IMR-90 (cell line): ENCODE results near the gene PANK2. TPM values are rescaled to one million over a fixed set of nuclear protein-coding genes. Genes with fewer than 3 reads are reported as not detected.

Experiments used
- ATAC-seq: fragments of 200-7000 bp; cut with Tn5 transposase; 2 replicates; pipeline ENCODE4 v1.9.1; 2020; ENCODE audit warnings: low read depth, mild to moderate bottlenecking, moderate library complexity
- BruUV-seq: library from RNA; stranded (reverse); fragments of 400-500 nt; replicated peaks from 2 replicates; lab custom pipeline; 2021; lab: Mats Ljungman, UMichigan
- CTCF ChIA-PET: fragments of 300-600 bp; formaldehyde crosslinking; extraction: SDS; loops from one replicate; lab custom pipeline; 2021; ENCODE audit warnings: antibody characterized with exemption; lab: Yijun Ruan, JAX
- POLR2A ChIA-PET: fragments of 300-600 bp; sonication (Branson Sonifier 250); formaldehyde crosslinking; loops from one replicate; lab custom pipeline; 2022; ENCODE audit warnings: antibody characterized with exemption; ENCODE audit not compliant: unreplicated experiment; lab: Charles Lee
- DNase-seq: peaks from one replicate; pipeline ENCODE4 v3.0.0; 2013
- H2AFZ ChIP-seq: replicated peaks from 2 replicates; pipeline ENCODE3; 2013; ENCODE audit warnings: low read length, mild to moderate bottlenecking; ENCODE audit not compliant: poor library complexity
- H2AK5ac ChIP-seq: 2 replicates; pipeline ENCODE4 v1.6.1; 2013; ENCODE audit warnings: low read depth, low read length, inconsistent platforms
- H2AK9ac ChIP-seq: replicated peaks from 2 replicates; pipeline ENCODE3; 2013; ENCODE audit warnings: mild to moderate bottlenecking, low read depth, low read length, moderate library complexity; ENCODE audit not compliant: poor library complexity
- H2BK120ac ChIP-seq: 2 replicates; pipeline ENCODE4 v1.6.1; 2013; ENCODE audit warnings: low read depth, low read length, inconsistent platforms
- H2BK15ac ChIP-seq: 3 replicates; pipeline ENCODE4 v1.6.1; 2013; ENCODE audit warnings: low read depth, low read length, inconsistent platforms
- H2BK20ac ChIP-seq: 2 replicates; pipeline ENCODE4 v1.6.1; 2013; ENCODE audit warnings: low read depth, mild to moderate bottlenecking, inconsistent platforms, low read length, moderate library complexity
- H2BK5ac ChIP-seq: 2 replicates; pipeline ENCODE4 v1.6.1; 2013; ENCODE audit warnings: mild to moderate bottlenecking, low read depth, low read length, inconsistent platforms; ENCODE audit not compliant: poor library complexity, severe bottlenecking
- H3K14ac ChIP-seq: replicated peaks from 2 replicates; pipeline ENCODE4 v1.6.1; 2013; ENCODE audit warnings: low read depth, low read length, inconsistent platforms
- H3K18ac ChIP-seq: 2 replicates; pipeline ENCODE4 v1.6.1; 2013; ENCODE audit warnings: low read depth, low read length, control low read depth
- H3K23ac ChIP-seq: 2 replicates; pipeline ENCODE4 v1.6.1; 2013; ENCODE audit warnings: low read depth, low read length, inconsistent platforms
- H3K27ac ChIP-seq: 2 replicates; pipeline ENCODE4 v1.5.1; 2013; ENCODE audit warnings: mild to moderate bottlenecking, control low read depth, low read length; ENCODE audit not compliant: insufficient read depth
- H3K27me3 ChIP-seq: 2 replicates; pipeline ENCODE4 v1.6.1; 2013; ENCODE audit warnings: low read length; ENCODE audit not compliant: control insufficient read depth, insufficient read depth
- H3K36me3 ChIP-seq: 2 replicates; pipeline ENCODE4 v1.6.1; 2013; ENCODE audit warnings: low read length, mixed read lengths; ENCODE audit not compliant: control insufficient read depth, insufficient read depth
- H3K4ac ChIP-seq: 2 replicates; pipeline ENCODE4 v1.6.1; 2013; ENCODE audit warnings: low read depth, low read length, inconsistent platforms
- H3K4me1 ChIP-seq: 2 replicates; pipeline ENCODE4 v1.6.1; 2013; ENCODE audit warnings: low read length, mixed read lengths; ENCODE audit not compliant: control insufficient read depth, insufficient read depth
- H3K4me2 ChIP-seq: 2 replicates; pipeline ENCODE4 v1.6.1; 2013; ENCODE audit warnings: low read depth, mild to moderate bottlenecking, control low read depth, low read length, moderate library complexity
- H3K4me3 ChIP-seq: 2 replicates; pipeline ENCODE4 v1.5.1; 2013; ENCODE audit warnings: low read depth, mild to moderate bottlenecking, control low read depth, low read length, moderate library complexity; ENCODE audit not compliant: insufficient read depth
- H3K56ac ChIP-seq: 2 replicates; pipeline ENCODE4 v1.6.1; 2013; ENCODE audit warnings: low read length, inconsistent platforms; ENCODE audit not compliant: insufficient read depth; ENCODE audit errors: extremely low read depth
- H3K79me1 ChIP-seq, 2 experiments: 2 replicates each; pipeline ENCODE4 v1.6.1; 2013; ENCODE audit warnings: low read length in 2 of 2, inconsistent platforms in 1 of 2, low read depth in 1 of 2
- H3K9ac ChIP-seq: 2 replicates; pipeline ENCODE4 v1.6.1; 2013; ENCODE audit warnings: low read depth, low read length, control low read depth
- H3K9me1 ChIP-seq: 2 replicates; pipeline ENCODE4 v1.6.1; 2013; ENCODE audit warnings: low read length, inconsistent platforms; ENCODE audit not compliant: insufficient read depth
- H3K9me3 ChIP-seq: 2 replicates; pipeline ENCODE4 v1.6.1; 2013; ENCODE audit warnings: low read length; ENCODE audit not compliant: control insufficient read depth, insufficient read depth
- H4K20me1 ChIP-seq: 2 replicates; pipeline ENCODE4 v1.6.1; 2013; ENCODE audit warnings: low read length, inconsistent platforms; ENCODE audit not compliant: insufficient read depth
- H4K5ac ChIP-seq: 2 replicates; pipeline ENCODE4 v1.6.1; 2013; ENCODE audit warnings: mild to moderate bottlenecking, low read depth, low read length, control low read depth
- H4K8ac ChIP-seq, 2 experiments: 2 replicates each; pipeline ENCODE4 v1.6.1; 2013; ENCODE audit warnings: low read depth in 2 of 2, low read length in 2 of 2, control low read depth in 1 of 2, inconsistent platforms in 1 of 2
- H4K91ac ChIP-seq: 2 replicates; pipeline ENCODE4 v1.6.1; 2013; ENCODE audit warnings: low read depth, low read length, inconsistent platforms; ENCODE audit not compliant: insufficient read depth
- BHLHE40 ChIP-seq: fragments of 150-350 bp; IDR thresholded peaks from 2 replicates; pipeline ENCODE4 v1.6.1; 2016; ENCODE audit warnings: mild to moderate bottlenecking, low read depth, low read length
- CEBPB ChIP-seq: IDR thresholded peaks from 2 replicates; pipeline ENCODE4 v1.6.1; 2012; ENCODE audit warnings: low read depth, low read length, improper control_type of control experiment
- CHD1 ChIP-seq: IDR thresholded peaks from 2 replicates; pipeline ENCODE4 v1.6.1; 2012; ENCODE audit warnings: low read depth, low read length, improper control_type of control experiment
- CTCF ChIP-seq: conservative IDR thresholded peaks from 2 replicates; pipeline ENCODE4 v1.5.1; 2012; ENCODE audit warnings: mild to moderate bottlenecking, low read depth, low read length, improper control_type of control experiment
- ELK1 ChIP-seq: fragments of 150-350 bp; IDR thresholded peaks from 2 replicates; pipeline ENCODE4 v1.6.1; 2016; ENCODE audit warnings: low read depth, mild to moderate bottlenecking, low read length, moderate library complexity, borderline replicate concordance
- FOS ChIP-seq: fragments of 150-350 bp; IDR thresholded peaks from 2 replicates; pipeline ENCODE4 v1.6.1; 2016; ENCODE audit warnings: low read depth, low read length
- MAFK ChIP-seq: IDR thresholded peaks from 2 replicates; pipeline ENCODE4 v1.6.1; 2012; ENCODE audit warnings: low read depth, low read length, improper control_type of control experiment
- MAZ ChIP-seq: IDR thresholded peaks from 2 replicates; pipeline ENCODE4 v1.6.1; 2012; ENCODE audit warnings: low read depth, mild to moderate bottlenecking, low read length, improper control_type of control experiment, moderate library complexity, borderline replicate concordance
- MXI1 ChIP-seq: IDR thresholded peaks from 2 replicates; pipeline ENCODE4 v1.6.1; 2012; ENCODE audit warnings: low read depth, mild to moderate bottlenecking, low read length, moderate library complexity, borderline replicate concordance
- NFE2L2 ChIP-seq: fragments of 150-350 bp; IDR thresholded peaks from 2 replicates; pipeline ENCODE4 v1.6.1; 2016; ENCODE audit warnings: low read depth, mild to moderate bottlenecking, low read length
- POLR2A ChIP-seq: IDR thresholded peaks from 2 replicates; pipeline ENCODE4 v1.6.1; 2012; ENCODE audit warnings: mild to moderate bottlenecking, low read depth, low read length
- RAD21 ChIP-seq: IDR thresholded peaks from 2 replicates; pipeline ENCODE4 v1.6.1; 2012; ENCODE audit warnings: low read length, improper control_type of control experiment
- RCOR1 ChIP-seq: IDR thresholded peaks from 2 replicates; pipeline ENCODE4 v1.6.1; 2012; ENCODE audit warnings: mild to moderate bottlenecking, low read length, improper control_type of control experiment; ENCODE audit not compliant: insufficient replicate concordance
- RFX5 ChIP-seq: IDR thresholded peaks from 2 replicates; pipeline ENCODE4 v1.8.0; 2012; ENCODE audit warnings: low read depth, mild to moderate bottlenecking, low read length, moderate library complexity
- SMC3 ChIP-seq: fragments of 150-350 bp; IDR thresholded peaks from 2 replicates; pipeline ENCODE4 v1.6.1; 2016; ENCODE audit warnings: low read depth, mild to moderate bottlenecking, antibody characterized with exemption, low read length, moderate library complexity
- USF2 ChIP-seq: fragments of 150-350 bp; IDR thresholded peaks from 2 replicates; pipeline ENCODE4 v1.6.1; 2017; ENCODE audit warnings: mild to moderate bottlenecking, antibody characterized with exemption, low read length, low read depth
- WGBS, 2 experiments: methylation state at CpG; one replicate each; pipeline versions ENCODE4 v1.1.5 to v1.1.7; 2013; ENCODE audit warnings: missing lambda C conversion rate in 2 of 2; ENCODE audit not compliant: insufficient read length in 1 of 2; ENCODE audit errors: extremely low coverage in 2 of 2; 5-methylcytosine and 5-hydroxymethylcytosine counted together
- dilution Hi-C: fragments of 300-500 bp; cut with HindIII; formaldehyde crosslinking; loops from one replicate; pipeline ENCODE4 v1.14.3; 2018; ENCODE audit warnings: low sequenced_read_pairs; ENCODE audit not compliant: unreplicated experiment
- in situ Hi-C: fragments of 300-500 bp; cut with MboI; formaldehyde crosslinking; loops from 3 replicates; pipeline ENCODE4 v1.14.3; 2019; ENCODE audit warnings: low sequenced_read_pairs, inconsistent platforms, mixed read lengths
- intact Hi-C: fragments of 100-400 bp; cut with micrococcal nuclease; formaldehyde crosslinking; loops from 2 replicates; pipeline ENCODE4 v1.10.0; 2022
- polyA plus RNA-seq, 3 experiments: library from polyadenylated mRNA; depleted of rRNA; stranded (reverse); fragments of >200 nt; gene quantifications; 2 replicates each; pipeline ENCODE4 v1.2.3, GENCODE V29; 2012; ENCODE audit warnings: low replicate concordance in 1 of 3
- total RNA-seq: library from RNA; depleted of rRNA; stranded (reverse); fragments of >200 nt; gene quantifications from 2 replicates; pipeline ENCODE4 v1.2.3, GENCODE V29; 2012

PANK2 gene
- total and polyA plus RNA-seq, 2 of the 4 experiments (the other 2 are of a cell fraction) = 17.7 to 28.1 TPM

- H3K36me3 ChIP-seq = peaks cover 47% of the 10 kb centered on the region
- peak overlapping the region; percentile 23; the same call in 1 of the 2 replicates for H3K14ac ChIP-seq
- POLR2A ChIA-PET = no interaction called here
- H3K23ac ChIP-seq = no peak overlapping the region
- 0 out of 2 replicates have a peak overlapping the region, but pooled peaks have one; percentile 0 for H3K27ac ChIP-seq
- H4K91ac ChIP-seq = no peak overlapping the region
- no peak overlapping the region for H3K4me3 ChIP-seq
- H3K9me1 ChIP-seq = peaks cover 47% of the 10 kb centered on the region
- no peak for TF ChIP-seq MXI1
- TF ChIP-seq MAFK = no peak
- TF ChIP-seq NFE2L2 = no peak
- TF ChIP-seq MAZ = no peak
- no peak for TF ChIP-seq CEBPB
- TF ChIP-seq RCOR1 = no peak
- TF ChIP-seq CHD1 = no peak
- TF ChIP-seq USF2 = no peak
- no peak for TF ChIP-seq SMC3
- no peak for TF ChIP-seq FOS
- no peak for TF ChIP-seq BHLHE40
- TF ChIP-seq ELK1 = no peak
- TF ChIP-seq POLR2A = no peak
- no peak for TF ChIP-seq CTCF
- TF ChIP-seq RFX5 = no peak
- TF ChIP-seq RAD21 = no peak
- H4K5ac ChIP-seq = no peak overlapping the region
- H2BK15ac ChIP-seq = no peak overlapping the region
- no CpG with 5 or more reads among the region's 4 CpGs for WGBS, 2 experiments
- H2AFZ ChIP-seq = peak overlapping the region; percentile 24
- intact Hi-C loops (loop anchor here (5.0 kb wide), 2 partner anchors 79 to 154 kb away; no protein-coding TSS in a partner anchor), dilution Hi-C loops (no loop called here), in situ Hi-C loops (no loop called here)
- H3K18ac ChIP-seq = no peak overlapping the region
- no peaks in the 10 kb centered on the region for H3K27me3 ChIP-seq
- H4K8ac ChIP-seq = peak overlapping the region in 1 of 2 experiments; percentile 62; a peak in 1 of 4 replicates
- no peak overlapping the region for H2BK20ac ChIP-seq
- peaks cover 13 to 77% of the 10 kb centered on the region in 2 experiments for H3K79me1 ChIP-seq
- ATAC-seq (no peak), DNase-seq (no peak)
- no peak overlapping the region for H2BK5ac ChIP-seq
- peak overlapping the region; percentile 37 for H2AK5ac ChIP-seq
- H3K4me1 ChIP-seq = peaks cover 16% of the 10 kb centered on the region
- CTCF ChIA-PET = no interaction called here
- H3K9me3 ChIP-seq = no peaks in the 10 kb centered on the region
- no peak overlapping the region for H3K9ac ChIP-seq
- no peak overlapping the region for H3K56ac ChIP-seq
- H4K20me1 ChIP-seq = peaks cover 13% of the 10 kb centered on the region; the same call in 1 of the 2 replicates
- no peak overlapping the region for H2BK120ac ChIP-seq
- H3K4ac ChIP-seq = peak overlapping the region; percentile 55
- peak overlapping the region; percentile 18 for H2AK9ac ChIP-seq
- H3K4me2 ChIP-seq = no peak overlapping the region
- no TSS peak for BruUV-seq
Measured at GRCh38 chr20:3933218-3933617, 44.0 kb downstream of the PANK2 start.
